Neural progenitor cell (in vitro differentiated cells): ENCODE results near the gene DISC1. TPM values are rescaled to one million over a fixed set of nuclear protein-coding genes. Genes with fewer than 3 reads are reported as not detected.

Experiments
- DNase-seq: peaks from one replicate; pipeline ENCODE4 v3.0.0-alpha.2; 2016; ENCODE audit warnings: low spot score
- H2AFZ ChIP-seq: fragments of 200-600 bp; sonication (generic); replicated peaks from 2 replicates; pipeline ENCODE4 v1.6.1; 2016; ENCODE audit warnings: antibody characterized with exemption
- H3F3A ChIP-seq: fragments of 200-600 bp; sonication (generic); 2 replicates; pipeline ENCODE4 v1.6.1; 2016; ENCODE audit warnings: antibody characterized with exemption, low read depth
- H3K27ac ChIP-seq: fragments of 200-600 bp; sonication (generic); 2 replicates; pipeline ENCODE4 v1.5.1; 2016; ENCODE audit warnings: mild to moderate bottlenecking
- H3K27me3 ChIP-seq: fragments of 200-600 bp; sonication (generic); 2 replicates; pipeline ENCODE4 v1.6.1; 2016; ENCODE audit warnings: mild to moderate bottlenecking, moderate library complexity
- H3K36me3 ChIP-seq: fragments of 200-600 bp; sonication (generic); 2 replicates; pipeline ENCODE4 v1.5.1; 2016
- H3K4me1 ChIP-seq: fragments of 200-600 bp; sonication (generic); 2 replicates; pipeline ENCODE4 v1.6.1; 2016; ENCODE audit warnings: mixed run types
- H3K4me2 ChIP-seq: fragments of 200-600 bp; sonication (generic); 2 replicates; pipeline ENCODE4 v1.6.1; 2016
- H3K4me3 ChIP-seq: fragments of 200-600 bp; sonication (generic); 2 replicates; pipeline ENCODE4 v1.5.1; 2016
- H3K79me2 ChIP-seq: fragments of 200-600 bp; sonication (generic); 2 replicates; pipeline ENCODE4 v1.6.1; 2016; ENCODE audit warnings: low read depth
- H3K9ac ChIP-seq: fragments of 200-600 bp; sonication (generic); 2 replicates; pipeline ENCODE4 v1.6.1; 2016
- H3K9me3 ChIP-seq: fragments of 200-600 bp; sonication (generic); 2 replicates; pipeline ENCODE4 v1.5.1; 2016; ENCODE audit warnings: low read depth
- H4K20me1 ChIP-seq: fragments of 200-600 bp; sonication (generic); 2 replicates; pipeline ENCODE4 v1.6.1; 2016; ENCODE audit warnings: low read depth
- H3K27ac Mint-ChIP-seq: 3 replicates; pipeline ENCODE4 v1.8.0; 2021; ENCODE audit warnings: mixed read lengths
- H3K27me3 Mint-ChIP-seq: 2 replicates; pipeline ENCODE4 v1.8.0; 2022; ENCODE audit warnings: low read depth, mild to moderate bottlenecking, inconsistent platforms, moderate library complexity, mixed read lengths; ENCODE audit not compliant: insufficient read depth
- H3K36me3 Mint-ChIP-seq: 3 replicates; pipeline ENCODE4 v1.8.0; 2021; ENCODE audit warnings: mixed read lengths
- H3K4me1 Mint-ChIP-seq: 3 replicates; pipeline ENCODE4 v1.8.0; 2021; ENCODE audit warnings: mixed read lengths
- H3K4me3 Mint-ChIP-seq: 3 replicates; pipeline ENCODE4 v1.8.0; 2021; ENCODE audit warnings: mild to moderate bottlenecking, moderate library complexity, mixed read lengths
- H3K9me3 Mint-ChIP-seq: 3 replicates; pipeline ENCODE4 v1.8.0; 2020; ENCODE audit warnings: mixed read lengths
- CTCF ChIP-seq: fragments of 200-600 bp; sonication (generic); IDR thresholded peaks from 2 replicates; pipeline ENCODE4 v1.5.1; 2017; ENCODE audit warnings: antibody characterized with exemption, mild to moderate bottlenecking
- EZH2 ChIP-seq: fragments of 200-600 bp; sonication (generic); IDR thresholded peaks from 2 replicates; pipeline ENCODE4 v1.6.1; 2017; ENCODE audit warnings: antibody characterized with exemption, mild to moderate bottlenecking, moderate library complexity
- EZH2phosphoT487 ChIP-seq: fragments of 200-600 bp; sonication (generic); IDR thresholded peaks from 2 replicates; pipeline ENCODE4 v1.6.1; 2017; ENCODE audit warnings: antibody characterized with exemption
- total RNA-seq: library from RNA; depleted of rRNA; stranded (reverse); fragments of >200 nt; gene quantifications from 2 replicates; pipeline ENCODE4 v1.2.3, GENCODE V29; 2015; ENCODE audit warnings: low replicate concordance

Gene DISC1
- total RNA-seq, 1 donor from 2014 or later: 1.8 TPM

- H3K4me1 Mint-ChIP-seq: peaks cover 20% of the 10 kb centered on the region
- DNase-seq: no peak
- Histone ChIP-seq H3K4me1 (peaks cover 8% of the 10 kb centered on the region), H3K4me3 (no peak overlapping the region), H3K9ac (no peak overlapping the region), H3K4me2 (no peak overlapping the region), H3K36me3 (no peaks in the 10 kb centered on the region), H3K27me3 (no peaks in the 10 kb centered on the region), H4K20me1 (no peaks in the 10 kb centered on the region), H3K27ac (no peak overlapping the region), H3K79me2 (no peaks in the 10 kb centered on the region), H2AFZ (no peak overlapping the region), H3F3A (peaks cover 6% of the 10 kb centered on the region), H3K9me3 (no peaks in the 10 kb centered on the region)
- no peak overlapping the region for H3K4me3 Mint-ChIP-seq
- peaks cover 4% of the 10 kb centered on the region for H3K27me3 Mint-ChIP-seq
- peaks cover 4% of the 10 kb centered on the region for H3K36me3 Mint-ChIP-seq
- TF ChIP-seq EZH2phosphoT487: no peak
- H3K27ac Mint-ChIP-seq: no peak overlapping the region
- peaks cover 14% of the 10 kb centered on the region for H3K9me3 Mint-ChIP-seq
These were observed 245.9 kb downstream of the DISC1 start for GRCh38 chr1:231872461-231872910.

DNA sequence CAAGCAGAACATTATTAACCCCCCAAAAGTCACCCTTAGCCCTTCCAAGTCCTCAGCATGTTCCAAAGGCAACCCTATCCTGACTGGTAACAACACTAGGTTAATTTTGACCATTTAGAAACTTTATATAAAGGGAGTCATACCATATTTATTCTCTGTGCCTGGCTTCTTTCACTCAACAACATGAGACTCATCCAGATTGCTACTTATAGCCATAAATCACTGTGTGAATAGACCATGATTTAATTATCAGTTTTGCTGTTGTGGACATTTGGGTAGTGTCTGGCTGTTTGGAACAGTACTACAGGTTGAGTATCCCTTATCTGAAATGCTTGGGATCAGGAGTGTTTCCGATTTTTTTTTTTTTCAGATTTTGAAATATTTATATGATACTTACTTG, 252.1 kb downstream of the DISC1 start:
- no peak overlapping the region for H2AFZ ChIP-seq
- no peaks in the 10 kb centered on the region for H3K27me3 ChIP-seq
- H3K27ac ChIP-seq: no peak overlapping the region
- TF ChIP-seq CTCF: no peak
- TF ChIP-seq EZH2: no peak
- no peak for TF ChIP-seq EZH2phosphoT487
- no peaks in the 10 kb centered on the region for H3K27me3 Mint-ChIP-seq
- H3K9me3 Mint-ChIP-seq: peaks cover 14% of the 10 kb centered on the region
- no peaks in the 10 kb centered on the region for H3K36me3 ChIP-seq
- H3K27ac Mint-ChIP-seq: no peak overlapping the region
- no peaks in the 10 kb centered on the region for H3F3A ChIP-seq
- H3K36me3 Mint-ChIP-seq: peaks cover 4% of the 10 kb centered on the region
- no peaks in the 10 kb centered on the region for H3K79me2 ChIP-seq
- no peaks in the 10 kb centered on the region for H3K4me1 ChIP-seq
- H3K4me2 ChIP-seq: no peak overlapping the region
- H3K4me3 ChIP-seq: no peak overlapping the region
- no peaks in the 10 kb centered on the region for H4K20me1 ChIP-seq
- H3K4me3 Mint-ChIP-seq: no peak overlapping the region
- H3K9ac ChIP-seq: no peak overlapping the region
- no peaks in the 10 kb centered on the region for H3K9me3 ChIP-seq
- no peak for DNase-seq
- no peaks in the 10 kb centered on the region for H3K4me1 Mint-ChIP-seq

GRCh38 chr1:231879296-231879695, 252.7 kb downstream of the DISC1 start:
- Histone ChIP-seq H3K4me3 (no peak overlapping the region), H3K79me2 (no peaks in the 10 kb centered on the region), H3K9me3 (no peaks in the 10 kb centered on the region), H3K27me3 (no peaks in the 10 kb centered on the region), H3K9ac (no peak overlapping the region), H2AFZ (no peak overlapping the region), H3K4me2 (no peak overlapping the region), H3F3A (no peaks in the 10 kb centered on the region), H3K4me1 (no peaks in the 10 kb centered on the region), H3K27ac (no peak overlapping the region), H4K20me1 (no peaks in the 10 kb centered on the region), H3K36me3 (no peaks in the 10 kb centered on the region)
- H3K4me1 Mint-ChIP-seq: peaks cover under 1% of the 10 kb centered on the region
- H3K9me3 Mint-ChIP-seq: peaks cover 13% of the 10 kb centered on the region
- TF ChIP-seq EZH2: no peak
- TF ChIP-seq CTCF: no peak
- TF ChIP-seq EZH2phosphoT487: no peak
- peaks cover 4% of the 10 kb centered on the region for H3K36me3 Mint-ChIP-seq
- no peaks in the 10 kb centered on the region for H3K27me3 Mint-ChIP-seq
- no peak overlapping the region for H3K27ac Mint-ChIP-seq
- no peak overlapping the region for H3K4me3 Mint-ChIP-seq
- DNase-seq: no peak

- Histone ChIP-seq H3K27me3 (no peaks in the 10 kb centered on the region), H2AFZ (no peak overlapping the region), H3K79me2 (no peaks in the 10 kb centered on the region), H3K27ac (no peak overlapping the region), H3K4me2 (no peak overlapping the region), H3K9me3 (no peaks in the 10 kb centered on the region), H4K20me1 (no peaks in the 10 kb centered on the region), H3K4me3 (no peak overlapping the region), H3K4me1 (no peaks in the 10 kb centered on the region), H3F3A (no peaks in the 10 kb centered on the region), H3K36me3 (no peaks in the 10 kb centered on the region), H3K9ac (no peak overlapping the region)
- Mint-ChIP-seq H3K4me3 (no peak overlapping the region), H3K27ac (no peak overlapping the region), H3K36me3 (peaks cover 2% of the 10 kb centered on the region), H3K27me3 (peaks cover 2% of the 10 kb centered on the region), H3K9me3 (no peaks in the 10 kb centered on the region), H3K4me1 (peaks cover 13% of the 10 kb centered on the region)
- DNase-seq: no peak
- TF ChIP-seq CTCF: no peak
- TF ChIP-seq EZH2phosphoT487: no peak
- no peak for TF ChIP-seq EZH2
These were observed 255.7 kb downstream of the DISC1 start for GRCh38 chr1:231882333-231882732.
